ENCODE data around the gene POU3F1. TPM values are rescaled to one million over a fixed set of nuclear protein-coding genes. Genes with fewer than 3 reads are reported as not detected.

The POU3F1 gene
- total and polyA plus RNA-seq, 2 donors (not counting 1 experiment from before 2014, with no cell fraction given), result 0.63 to 3.8 TPM

DNA sequence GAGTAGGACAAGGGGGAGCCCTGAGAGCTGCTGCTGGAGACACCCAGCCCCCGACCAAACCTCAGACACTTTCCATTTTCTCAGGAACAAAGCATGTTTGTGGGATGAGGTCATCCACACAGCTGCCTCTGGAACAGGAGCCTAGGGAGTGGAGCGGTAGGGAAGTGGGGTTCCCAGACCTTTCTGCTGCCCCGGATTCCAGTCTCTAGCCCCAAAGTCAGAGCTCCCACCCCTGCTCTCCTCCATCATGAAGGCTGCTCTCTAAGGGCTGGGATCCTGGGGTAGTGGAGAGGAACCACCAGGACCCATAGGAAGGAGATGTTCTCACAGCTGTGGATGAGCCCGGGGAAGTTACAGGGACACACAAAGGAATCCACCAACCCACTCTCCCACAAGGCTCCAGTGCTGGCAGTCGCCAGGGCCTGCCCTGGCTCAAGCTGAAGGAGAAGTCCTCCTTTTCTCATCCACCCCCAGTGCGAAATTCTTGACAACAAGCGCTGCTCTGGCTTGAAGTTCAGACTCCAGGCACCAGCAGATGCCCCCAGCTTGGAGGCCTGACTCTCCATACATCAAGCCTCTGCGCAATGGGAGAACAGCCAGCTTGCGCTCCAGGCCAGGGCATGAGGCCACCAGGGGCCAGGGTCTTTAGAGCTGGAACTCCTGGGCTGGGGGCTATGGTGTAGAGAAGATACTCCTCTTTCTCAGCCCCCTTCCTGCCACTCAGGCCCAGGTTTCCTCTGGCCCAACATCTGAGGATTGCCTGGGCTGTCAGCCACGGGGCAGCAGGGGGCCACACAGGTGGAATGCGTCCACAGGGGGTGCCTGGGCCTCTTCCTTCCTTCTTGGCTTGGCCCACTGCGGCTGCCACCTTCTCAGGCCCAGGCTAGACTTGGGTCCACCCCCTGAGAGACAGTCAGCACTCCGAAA lies 45.8 kb downstream of the POU3F1 start:
- ATAC-seq (ENCODE audit: low read depth) (no peak), DNase-seq (no peak)
- no peak overlapping the region for H2AFZ ChIP-seq (ENCODE audit: insufficient read depth, low read depth, low read length, poor library complexity, severe bottlenecking)
- no peaks in the 10 kb centered on the region for H3K79me2 ChIP-seq (ENCODE audit: control insufficient read depth, insufficient read depth, low read length)
- H3K27ac ChIP-seq (ENCODE audit: low read length in 2 of 2), result no peak overlapping the region
- no peak overlapping the region for H3K4me3 Mint-ChIP-seq
- no peak overlapping the region for H3K27ac Mint-ChIP-seq
- H3K27me3 Mint-ChIP-seq, result peaks cover 11% of the 10 kb centered on the region
- no peaks in the 10 kb centered on the region for H3K36me3 ChIP-seq (replicated peaks in 1 of 2; ENCODE audit: control extremely low read depth in 1 of 2, control insufficient read depth in 1 of 2, extremely low read depth in 1 of 2, insufficient read depth in 2 of 2, low read length in 1 of 2)
- no peak overlapping the region for H3K4me3 ChIP-seq (ENCODE audit: control extremely low read depth in 1 of 5, extremely low read depth in 1 of 5, insufficient read depth in 1 of 5, low read depth in 2 of 5, low read length in 4 of 5)
- peaks cover 9 to 20% of the 10 kb centered on the region in 2 donors for H3K4me1 ChIP-seq (ENCODE audit: control insufficient read depth in 2 of 2, insufficient read depth in 2 of 2, low read length in 2 of 2)
- WGBS (ENCODE audit: insufficient coverage), result 57% methylated on average over 10 of the region's 13 CpGs
- H4K20me1 ChIP-seq (ENCODE audit: control insufficient read depth, insufficient read depth, low read length, poor library complexity, severe bottlenecking), result no peaks in the 10 kb centered on the region
- intact Hi-C loops (cut with micrococcal nuclease), result no loop called here
- CTCF ChIA-PET, result interaction anchor here (0.5 to 2.8 kb wide), 7 partner anchors 10 to 299 kb away, joined by 3 to 9 read pairs (median 5); partner anchors contain the start of gene SF3A3
- no peaks in the 10 kb centered on the region for H3K9me3 ChIP-seq (ENCODE audit: control extremely low read depth in 1 of 3, control insufficient read depth in 2 of 3, insufficient read depth in 1 of 3, low read length in 2 of 3)
- TF ChIP-seq EZH2 (IDR thresholded peaks at IDR 0.05; ENCODE audit: borderline replicate concordance, insufficient read depth, low read depth, low read length, poor library complexity, severe bottlenecking), result no peak
- TF ChIP-seq, protein P1, sequence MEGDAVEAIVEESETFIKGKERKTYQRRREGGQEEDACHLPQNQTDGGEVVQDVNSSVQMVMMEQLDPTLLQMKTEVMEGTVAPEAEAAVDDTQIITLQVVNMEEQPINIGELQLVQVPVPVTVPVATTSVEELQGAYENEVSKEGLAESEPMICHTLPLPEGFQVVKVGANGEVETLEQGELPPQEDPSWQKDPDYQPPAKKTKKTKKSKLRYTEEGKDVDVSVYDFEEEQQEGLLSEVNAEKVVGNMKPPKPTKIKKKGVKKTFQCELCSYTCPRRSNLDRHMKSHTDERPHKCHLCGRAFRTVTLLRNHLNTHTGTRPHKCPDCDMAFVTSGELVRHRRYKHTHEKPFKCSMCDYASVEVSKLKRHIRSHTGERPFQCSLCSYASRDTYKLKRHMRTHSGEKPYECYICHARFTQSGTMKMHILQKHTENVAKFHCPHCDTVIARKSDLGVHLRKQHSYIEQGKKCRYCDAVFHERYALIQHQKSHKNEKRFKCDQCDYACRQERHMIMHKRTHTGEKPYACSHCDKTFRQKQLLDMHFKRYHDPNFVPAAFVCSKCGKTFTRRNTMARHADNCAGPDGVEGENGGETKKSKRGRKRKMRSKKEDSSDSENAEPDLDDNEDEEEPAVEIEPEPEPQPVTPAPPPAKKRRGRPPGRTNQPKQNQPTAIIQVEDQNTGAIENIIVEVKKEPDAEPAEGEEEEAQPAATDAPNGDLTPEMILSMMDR (IDR thresholded peaks at IDR 0.05), result no peak
- H3K9me3 Mint-ChIP-seq (ENCODE audit: insufficient read depth), result no peaks in the 10 kb centered on the region
- POLR2A ChIA-PET, result no interaction called here
- H3K4me2 ChIP-seq (replicated peaks; ENCODE audit: low read depth, low read length, poor library complexity, severe bottlenecking), result no peak overlapping the region
- no peak overlapping the region for H3K9ac ChIP-seq (ENCODE audit: low read length)
- H3K4me1 Mint-ChIP-seq, result peaks cover 12% of the 10 kb centered on the region
- H3K27me3 ChIP-seq (replicated peaks in 1 of 4; ENCODE audit: control extremely low read depth in 1 of 4, control insufficient read depth in 3 of 4, insufficient read depth in 4 of 4, low read length in 3 of 4), result peaks cover 0 to 13% (median 6%) of the 10 kb centered on the region in 4 experiments

- DNase-seq (no peak), ATAC-seq (ENCODE audit: low read depth) (no peak)
- POLR2A ChIA-PET, result no interaction called here
- H3K27me3 ChIP-seq (replicated peaks in 1 of 4; ENCODE audit: control extremely low read depth in 1 of 4, control insufficient read depth in 3 of 4, insufficient read depth in 4 of 4, low read length in 3 of 4), result peaks cover 0 to 13% (median 6%) of the 10 kb centered on the region in 4 experiments
- H2AFZ ChIP-seq (ENCODE audit: insufficient read depth, low read depth, low read length, poor library complexity, severe bottlenecking), result no peak overlapping the region
- H3K4me2 ChIP-seq (replicated peaks; ENCODE audit: low read depth, low read length, poor library complexity, severe bottlenecking), result no peak overlapping the region
- no peaks in the 10 kb centered on the region for H3K9me3 Mint-ChIP-seq (ENCODE audit: insufficient read depth)
- H3K4me3 ChIP-seq (ENCODE audit: control extremely low read depth in 1 of 5, extremely low read depth in 1 of 5, insufficient read depth in 1 of 5, low read depth in 2 of 5, low read length in 4 of 5), result no peak overlapping the region
- no peak for TF ChIP-seq EZH2 (IDR thresholded peaks at IDR 0.05; ENCODE audit: borderline replicate concordance, insufficient read depth, low read depth, low read length, poor library complexity, severe bottlenecking)
- TF ChIP-seq, protein P1 (IDR thresholded peaks at IDR 0.05), result no peak
- CTCF ChIA-PET, result interaction anchor here (0.5 to 2.8 kb wide), 5 partner anchors 10 to 299 kb away, joined by 3 to 9 read pairs (median 5); partner anchors contain the start of gene SF3A3
- H3K9me3 ChIP-seq (ENCODE audit: control extremely low read depth in 1 of 3, control insufficient read depth in 2 of 3, insufficient read depth in 1 of 3, low read length in 2 of 3), result no peaks in the 10 kb centered on the region
- H3K36me3 ChIP-seq (replicated peaks in 1 of 2; ENCODE audit: control extremely low read depth in 1 of 2, control insufficient read depth in 1 of 2, extremely low read depth in 1 of 2, insufficient read depth in 2 of 2, low read length in 1 of 2), result no peaks in the 10 kb centered on the region
- H4K20me1 ChIP-seq (ENCODE audit: control insufficient read depth, insufficient read depth, low read length, poor library complexity, severe bottlenecking), result no peaks in the 10 kb centered on the region
- H3K9ac ChIP-seq (ENCODE audit: low read length), result no peak overlapping the region
- intact Hi-C loops (cut with micrococcal nuclease), result no loop called here
- peaks cover 9 to 21% of the 10 kb centered on the region in 2 donors for H3K4me1 ChIP-seq (ENCODE audit: control insufficient read depth in 2 of 2, insufficient read depth in 2 of 2, low read length in 2 of 2)
- no peak overlapping the region for H3K4me3 Mint-ChIP-seq
- no peak overlapping the region for H3K27ac ChIP-seq (ENCODE audit: low read length in 2 of 2)
- no CpG with 5 or more reads among the region's 2 CpGs for WGBS (ENCODE audit: insufficient coverage)
- no peaks in the 10 kb centered on the region for H3K79me2 ChIP-seq (ENCODE audit: control insufficient read depth, insufficient read depth, low read length)
- peaks cover 15% of the 10 kb centered on the region for H3K4me1 Mint-ChIP-seq
- H3K27me3 Mint-ChIP-seq, result peaks cover 11% of the 10 kb centered on the region
- no peak overlapping the region for H3K27ac Mint-ChIP-seq
Observed at GRCh38 chr1:38000233-38000528, 46.4 kb downstream of the POU3F1 start.

Measured in B cell (primary cell).